Trophoblast cell (in vitro differentiated cells and primary cell): ENCODE results near the gene SDS.

ENCODE experiments used
- DNase-seq, 2 donors: peaks; one replicate each; pipeline ENCODE4 v3.0.0-alpha.2; 2016
- H2AFZ ChIP-seq: 2 replicates; pipeline ENCODE4 v1.6.1; 2013; ENCODE audit warnings: low read length, moderate library complexity, mild to moderate bottlenecking; ENCODE audit not compliant: insufficient read depth, poor library complexity
- H2AK5ac ChIP-seq: 2 replicates; pipeline ENCODE4 v1.6.1; 2013; ENCODE audit warnings: mild to moderate bottlenecking, low read length
- H2BK120ac ChIP-seq: 2 replicates; pipeline ENCODE4 v1.6.1; 2013; ENCODE audit warnings: low read length, mild to moderate bottlenecking, moderate library complexity; ENCODE audit not compliant: insufficient read depth, poor library complexity
- H2BK12ac ChIP-seq: 2 replicates; pipeline ENCODE4 v1.6.1; 2013; ENCODE audit warnings: mild to moderate bottlenecking, low read length, moderate library complexity
- H2BK5ac ChIP-seq: 2 replicates; pipeline ENCODE4 v1.6.1; 2013; ENCODE audit warnings: low read length, low read depth, moderate library complexity, mild to moderate bottlenecking; ENCODE audit not compliant: poor library complexity
- H3K14ac ChIP-seq: 2 replicates; pipeline ENCODE4 v1.6.1; 2013; ENCODE audit warnings: mild to moderate bottlenecking, low read length
- H3K18ac ChIP-seq: 2 replicates; pipeline ENCODE4 v1.6.1; 2013; ENCODE audit warnings: mild to moderate bottlenecking, low read length
- H3K23ac ChIP-seq: 2 replicates; pipeline ENCODE4 v1.6.1; 2013; ENCODE audit warnings: low read length
- H3K27ac ChIP-seq: 2 replicates; pipeline ENCODE4 v1.5.1; 2013; ENCODE audit warnings: low read depth, mild to moderate bottlenecking, inconsistent platforms, low read length, moderate library complexity
- H3K27me3 ChIP-seq: 2 replicates; pipeline ENCODE4 v1.6.1; 2013; ENCODE audit warnings: inconsistent platforms, mild to moderate bottlenecking, low read length, moderate library complexity; ENCODE audit not compliant: insufficient read depth
- H3K36me3 ChIP-seq, 2 experiments: 1 replicate in 1 of 2; 2 replicates in 1 of 2; pipeline ENCODE4 v1.6.1; 2013; ENCODE audit warnings: low read length in 2 of 2, mild to moderate bottlenecking in 2 of 2, moderate library complexity in 1 of 2; ENCODE audit not compliant: insufficient read depth in 2 of 2, control insufficient read depth in 1 of 2
- H3K4ac ChIP-seq: 2 replicates; pipeline ENCODE4 v1.6.1; 2013; ENCODE audit warnings: low read depth, mild to moderate bottlenecking, low read length, moderate library complexity
- H3K4me1 ChIP-seq, 2 experiments: 1 replicate in 1 of 2; 2 replicates in 1 of 2; pipeline ENCODE4 v1.6.1; 2013; ENCODE audit warnings: low read length in 2 of 2, mild to moderate bottlenecking in 2 of 2, moderate library complexity in 1 of 2; ENCODE audit not compliant: insufficient read depth in 2 of 2, control insufficient read depth in 1 of 2
- H3K4me2 ChIP-seq: 2 replicates; pipeline ENCODE4 v1.6.1; 2013; ENCODE audit warnings: inconsistent platforms, mild to moderate bottlenecking, low read length, moderate library complexity
- H3K4me3 ChIP-seq: 2 replicates; pipeline ENCODE4 v1.5.1; 2013; ENCODE audit warnings: mild to moderate bottlenecking, low read depth, low read length, inconsistent platforms
- H3K79me1 ChIP-seq: one replicate; pipeline ENCODE4 v1.6.1; 2013; ENCODE audit warnings: low read length
- H3K79me2 ChIP-seq: 2 replicates; pipeline ENCODE4 v1.6.1; 2013; ENCODE audit warnings: low read length, mild to moderate bottlenecking; ENCODE audit not compliant: control insufficient read depth, insufficient read depth, poor library complexity
- H3K9ac ChIP-seq: 2 replicates; pipeline ENCODE4 v1.6.1; 2013; ENCODE audit warnings: mild to moderate bottlenecking, low read length
- H3K9me3 ChIP-seq: 2 replicates; pipeline ENCODE4 v1.6.1; 2013; ENCODE audit warnings: low read depth, mild to moderate bottlenecking, control low read depth, inconsistent platforms, low read length; ENCODE audit not compliant: insufficient read depth
- H4K12ac ChIP-seq: 2 replicates; pipeline ENCODE4 v1.6.1; 2013; ENCODE audit warnings: low read depth, mild to moderate bottlenecking, low read length, moderate library complexity
- H4K8ac ChIP-seq: 2 replicates; pipeline ENCODE4 v1.6.1; 2013; ENCODE audit warnings: low read depth, mild to moderate bottlenecking, low read length, moderate library complexity
- H4K91ac ChIP-seq: one replicate; pipeline ENCODE4 v1.6.1; 2013; ENCODE audit warnings: low read depth, mild to moderate bottlenecking, low read length, moderate library complexity
- WGBS: extraction: QIAGEN DNeasy Blood & Tissue Kit; methylation state at CpG from one replicate; pipeline ENCODE4 v1.1.7; 2013; ENCODE audit warnings: missing lambda C conversion rate; ENCODE audit not compliant: insufficient read length, insufficient coverage; ENCODE audit errors: extremely low coverage; 5-methylcytosine and 5-hydroxymethylcytosine counted together

The SDS gene

GRCh38 chr12:113435367-113435766 lies 31.7 kb upstream of the SDS start:
- Histone ChIP-seq H4K91ac (no peak overlapping the region), H3K36me3 (no peaks in the 10 kb centered on the region), H2BK120ac (no peak overlapping the region), H3K14ac (no peak overlapping the region), H3K79me1 (no peaks in the 10 kb centered on the region), H3K27me3 (no peaks in the 10 kb centered on the region), H3K79me2 (no peaks in the 10 kb centered on the region), H3K27ac (no peak overlapping the region), H3K4me2 (no peak overlapping the region), H3K9ac (no peak overlapping the region), H3K4ac (no peak overlapping the region), H3K9me3 (no peaks in the 10 kb centered on the region), H4K12ac (no peak overlapping the region), H4K8ac (no peak overlapping the region), H3K4me1 (no peaks in the 10 kb centered on the region), H2AK5ac (no peak overlapping the region), H3K18ac (no peak overlapping the region), H2BK5ac (no peak overlapping the region), H3K23ac (no peak overlapping the region), H2AFZ (no peak overlapping the region), H3K4me3 (no peak overlapping the region), H2BK12ac (no peak overlapping the region)
- no CpG with 5 or more reads among the region's 5 CpGs for WGBS
- no peak for DNase-seq

GRCh38 chr12:113432986-113433385 lies 29.3 kb upstream of the SDS start:
- Histone ChIP-seq H3K4me3 (no peak overlapping the region), H3K4me2 (no peak overlapping the region), H4K91ac (no peak overlapping the region), H3K36me3 (no peaks in the 10 kb centered on the region), H2BK12ac (no peak overlapping the region), H3K18ac (no peak overlapping the region), H3K9ac (no peak overlapping the region), H3K4me1 (no peaks in the 10 kb centered on the region), H4K8ac (no peak overlapping the region), H3K27me3 (peaks cover 2% of the 10 kb centered on the region), H3K27ac (no peak overlapping the region), H3K23ac (no peak overlapping the region), H3K14ac (no peak overlapping the region), H3K9me3 (peaks cover 5% of the 10 kb centered on the region), H2AK5ac (no peak overlapping the region), H4K12ac (no peak overlapping the region), H2AFZ (no peak overlapping the region), H2BK120ac (no peak overlapping the region), H3K4ac (no peak overlapping the region), H2BK5ac (no peak overlapping the region), H3K79me1 (no peaks in the 10 kb centered on the region), H3K79me2 (no peaks in the 10 kb centered on the region)
- DNase-seq, result no peak

- no CpG with 5 or more reads among the region's 1 CpG for WGBS
- Histone ChIP-seq H2BK120ac (no peak overlapping the region), H3K9ac (no peak overlapping the region), H3K79me2 (no peaks in the 10 kb centered on the region), H3K36me3 (no peaks in the 10 kb centered on the region), H3K23ac (no peak overlapping the region), H2BK12ac (no peak overlapping the region), H3K79me1 (no peaks in the 10 kb centered on the region), H2BK5ac (no peak overlapping the region), H2AFZ (no peak overlapping the region), H3K14ac (no peak overlapping the region), H3K4me3 (no peak overlapping the region), H3K9me3 (peaks cover 5% of the 10 kb centered on the region), H3K4me1 (no peaks in the 10 kb centered on the region), H3K4me2 (no peak overlapping the region), H3K18ac (no peak overlapping the region), H4K8ac (no peak overlapping the region), H3K4ac (no peak overlapping the region), H2AK5ac (no peak overlapping the region), H3K27me3 (peaks cover 2% of the 10 kb centered on the region), H4K91ac (no peak overlapping the region), H3K27ac (no peak overlapping the region), H4K12ac (no peak overlapping the region)
- no peak for DNase-seq
These were observed 24.8 kb upstream of the SDS start for GRCh38 chr12:113428482-113428881.

- Histone ChIP-seq H3K79me2 (no peaks in the 10 kb centered on the region), H4K8ac (no peak overlapping the region), H3K4me1 (peaks cover under 1% of the 10 kb centered on the region in 2 experiments), H3K9ac (no peak overlapping the region), H3K4ac (no peak overlapping the region), H4K12ac (no peak overlapping the region), H2AK5ac (no peak overlapping the region), H3K27ac (no peak overlapping the region), H2BK12ac (no peak overlapping the region), H2BK120ac (no peak overlapping the region), H3K4me2 (no peak overlapping the region), H3K18ac (no peak overlapping the region), H3K79me1 (no peaks in the 10 kb centered on the region), H3K36me3 (no peaks in the 10 kb centered on the region), H3K9me3 (peaks cover 5% of the 10 kb centered on the region), H4K91ac (no peak overlapping the region), H3K27me3 (peaks cover 2% of the 10 kb centered on the region), H3K4me3 (no peak overlapping the region), H2AFZ (no peak overlapping the region), H3K14ac (no peak overlapping the region), H2BK5ac (no peak overlapping the region), H3K23ac (no peak overlapping the region)
- WGBS, result no CpG with 5 or more reads among the region's 9 CpGs
- DNase-seq, result no peak
These were observed 24.2 kb upstream of the SDS start for GRCh38 chr12:113427882-113428281.
